Kidney glomerular epithelial cell (primary cell): ENCODE results near the gene SLC25A5.

ENCODE experiments used
- DNase-seq: peaks from one replicate; lab custom pipeline; 2025; lab: John Stamatoyannopoulos, UW

The SLC25A5 gene

DNA sequence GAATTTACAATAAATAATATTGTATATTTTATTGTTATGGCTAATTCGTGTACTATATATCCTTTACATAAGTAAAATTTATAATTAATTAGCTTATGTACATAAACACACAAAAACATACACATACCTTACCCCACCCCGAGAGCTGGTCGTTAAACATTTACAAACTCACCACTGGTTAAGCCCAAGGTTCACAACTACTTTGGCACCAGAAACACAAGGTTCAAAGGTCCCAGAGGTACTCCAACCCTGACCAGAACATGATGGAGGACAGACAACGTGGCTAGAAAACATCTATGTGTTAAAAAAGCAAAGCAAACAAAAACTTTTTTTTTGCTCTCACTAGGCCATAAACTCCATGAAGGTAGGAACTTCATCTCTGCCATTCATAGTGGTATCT, 37.7 kb downstream of the SLC25A5 start:
- no peak for DNase-seq

DNA sequence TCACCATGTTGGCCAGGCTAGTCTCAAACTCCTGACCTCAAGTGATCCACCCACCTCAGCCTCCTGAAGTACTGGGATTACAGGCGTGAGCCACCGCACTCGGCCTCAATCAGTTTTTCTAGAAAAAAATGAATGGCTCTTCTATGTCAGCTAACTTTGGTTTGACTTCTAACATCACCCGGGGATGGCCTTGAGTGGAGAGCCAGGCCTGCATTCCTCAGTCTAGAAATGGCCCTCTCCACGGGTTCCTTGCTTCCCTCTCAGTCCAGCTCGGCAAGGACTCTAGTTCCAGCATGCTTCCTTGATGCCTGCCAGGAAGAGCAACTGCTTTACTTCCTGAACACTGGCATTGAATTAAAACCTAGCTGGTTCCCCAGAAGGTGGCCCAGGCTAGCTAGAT, 39.0 kb downstream of the SLC25A5 start:
- no peak for DNase-seq

DNA sequence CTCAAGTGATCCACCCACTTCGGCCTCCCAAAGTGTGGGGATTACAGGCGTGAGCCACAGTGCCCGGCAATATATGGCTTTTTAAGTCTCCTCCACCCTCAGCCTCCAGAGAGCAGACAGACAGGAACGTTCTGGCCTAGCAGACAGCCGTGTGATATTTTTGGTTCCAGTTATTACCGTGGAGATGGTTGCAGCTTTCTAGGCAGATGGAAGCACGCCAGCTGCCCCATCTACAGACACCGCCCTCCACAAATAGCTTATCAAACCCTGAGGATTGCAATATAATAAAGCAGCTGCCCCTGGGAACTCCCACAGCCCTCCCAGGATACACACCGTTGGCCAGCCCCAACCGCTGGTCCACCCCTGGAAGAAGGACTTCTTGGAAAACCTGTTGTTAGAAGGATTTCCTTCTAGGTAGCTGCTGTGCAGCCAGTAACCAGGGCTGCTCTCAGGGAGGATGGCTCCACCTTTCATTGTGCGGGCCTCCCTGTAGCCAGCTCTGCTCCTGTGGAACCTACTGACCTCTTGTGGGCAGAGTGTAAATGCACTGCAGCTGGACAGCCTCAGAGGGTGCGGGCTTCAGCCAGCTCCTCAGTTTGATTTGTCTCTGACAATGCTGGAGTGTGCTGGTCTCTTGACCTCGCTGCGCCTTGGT, 44.0 kb downstream of the SLC25A5 start:
- DNase-seq = peak; percentile 39

- DNase-seq = peak; percentile 43
Observed at GRCh38 chrX:119516157-119516702, 48.0 kb downstream of the SLC25A5 start.

- DNase-seq = no peak
Observed at GRCh38 chrX:119518371-119518770, 50.1 kb downstream of the SLC25A5 start.
